PC-9 (cell line): ENCODE data around the gene NLGN1. TPM values are rescaled to one million over a fixed set of nuclear protein-coding genes. Genes with fewer than 3 reads are reported as not detected.

Experiments
- BruUV-seq: library from RNA; stranded (reverse); fragments of 400-500 nt; replicated peaks from 2 replicates; lab custom pipeline; 2021; lab: Mats Ljungman, UMichigan
- CTCF ChIA-PET: fragments of 300-600 bp; sonication (Branson Sonifier 250); formaldehyde crosslinking; loops from one replicate; lab custom pipeline; 2022; ENCODE audit warnings: antibody characterized with exemption; lab: Charles Lee
- POLR2A ChIA-PET: fragments of 300-600 bp; sonication (Branson Sonifier 250); formaldehyde crosslinking; loops from one replicate; lab custom pipeline; 2022; ENCODE audit warnings: antibody characterized with exemption; ENCODE audit not compliant: unreplicated experiment; lab: Charles Lee
- DNase-seq, 2 experiments: peaks; one replicate each; pipeline versions ENCODE4 v3.0.0 to v3.0.0-alpha.2; 2015 to 2022; ENCODE audit warnings: mixed read lengths in 1 of 2
- H2AFZ ChIP-seq: fragments of 200-600 bp; sonication (generic); 2 replicates; pipeline ENCODE4 v1.8.1; 2017; ENCODE audit warnings: antibody characterized with exemption
- H3F3A ChIP-seq: fragments of 200-600 bp; sonication (generic); 2 replicates; pipeline ENCODE4 v1.8.1; 2017; ENCODE audit warnings: antibody characterized with exemption, mild to moderate bottlenecking, low read depth; ENCODE audit not compliant: insufficient read depth
- H3K27ac ChIP-seq: fragments of 200-600 bp; sonication (generic); 2 replicates; pipeline ENCODE4 v1.6.1; 2016; ENCODE audit warnings: mixed run types
- H3K27me3 ChIP-seq: fragments of 200-600 bp; sonication (generic); 2 replicates; pipeline ENCODE4 v1.6.1; 2016; ENCODE audit warnings: low read depth, mixed run types; ENCODE audit not compliant: insufficient read depth
- H3K36me3 ChIP-seq: fragments of 200-600 bp; sonication (generic); 2 replicates; pipeline ENCODE4 v1.6.1; 2016; ENCODE audit warnings: low read depth, mixed run types
- H3K4me1 ChIP-seq: fragments of 200-600 bp; sonication (generic); replicated peaks from 2 replicates; pipeline ENCODE4 v1.6.1; 2016; ENCODE audit warnings: mixed run types; ENCODE audit not compliant: insufficient read depth
- H3K4me2 ChIP-seq: fragments of 200-600 bp; sonication (generic); 2 replicates; pipeline ENCODE4 v1.6.1; 2017; ENCODE audit warnings: mixed run types
- H3K4me3 ChIP-seq: fragments of 200-600 bp; sonication (generic); 2 replicates; pipeline ENCODE4 v1.6.1; 2016; ENCODE audit warnings: mixed run types
- H3K79me2 ChIP-seq: fragments of 200-600 bp; sonication (generic); 2 replicates; pipeline ENCODE4 v1.6.1; 2017; ENCODE audit warnings: low read depth, mixed run types
- H3K9me2 ChIP-seq: fragments of 200-600 bp; sonication (generic); 2 replicates; pipeline ENCODE4 v1.8.1; 2017; ENCODE audit warnings: mild to moderate bottlenecking; ENCODE audit not compliant: insufficient read depth
- H3K9me3 ChIP-seq: fragments of 200-600 bp; sonication (generic); 2 replicates; pipeline ENCODE4 v1.8.1; 2016; ENCODE audit warnings: low read depth; ENCODE audit not compliant: insufficient read depth
- H4K20me1 ChIP-seq: fragments of 200-600 bp; sonication (generic); 2 replicates; pipeline ENCODE4 v1.8.1; 2017; ENCODE audit not compliant: insufficient read depth
- EZH2 ChIP-seq: fragments of 200-600 bp; sonication (generic); IDR thresholded peaks from 2 replicates; pipeline ENCODE4 v1.8.0; 2017; ENCODE audit warnings: antibody characterized with exemption, low read depth
- intact Hi-C: fragments of 100-400 bp; cut with micrococcal nuclease; formaldehyde crosslinking; loops from one replicate; pipeline ENCODE4 v1.10.0; 2022; ENCODE audit not compliant: unreplicated experiment
- total RNA-seq: library from RNA; stranded (reverse); gene quantifications from 2 replicates; pipeline ENCODE4 v1.2.3, GENCODE V29; 2021
- TF ChIP-seq, protein P1 (sequence below): fragments of 200-600 bp; sonication (generic); conservative IDR thresholded peaks from 2 replicates; pipeline ENCODE4 v1.6.1; 2017; ENCODE audit warnings: mixed run types, antibody characterized with exemption, mild to moderate bottlenecking, moderate library complexity

NLGN1 gene
- total RNA-seq, 1 experiment from 2014 or later: 1.4 TPM

DNA sequence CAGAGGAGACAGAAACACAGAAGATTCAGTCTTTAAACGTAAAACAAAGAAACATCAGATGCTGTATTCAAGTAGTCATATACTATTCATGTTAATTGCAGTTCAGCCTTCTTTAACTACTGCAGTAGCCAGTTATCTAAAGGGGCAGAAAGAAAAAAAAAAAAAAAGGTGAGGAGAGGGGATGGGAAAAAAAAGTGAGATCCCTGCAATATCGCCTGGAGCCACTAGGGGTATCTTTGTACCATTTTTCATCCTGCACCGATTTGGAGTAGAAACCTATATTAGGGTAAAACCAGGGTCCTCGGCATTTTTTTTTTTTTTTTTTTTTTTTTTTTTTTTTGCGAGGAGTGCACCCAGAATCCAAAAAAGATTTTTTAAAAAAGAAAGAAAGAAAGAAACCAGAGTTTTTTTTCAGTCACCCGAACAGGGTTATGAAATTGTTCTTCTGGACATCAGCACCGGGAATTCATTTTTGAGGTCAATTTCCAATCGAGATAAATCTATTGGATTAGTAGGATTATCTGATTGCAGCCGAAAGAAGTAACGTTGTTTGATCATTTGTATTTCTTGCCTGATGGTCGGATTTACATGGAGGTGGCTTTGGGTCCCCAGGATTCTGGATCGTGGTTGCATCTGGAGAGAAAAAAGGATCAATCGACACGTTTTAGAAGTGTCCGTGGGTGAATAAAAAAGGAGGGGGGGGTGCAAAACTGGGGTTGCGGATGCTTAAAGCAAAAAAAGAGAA lies 186.7 kb downstream of the NLGN1 start:
- no TSS peak for BruUV-seq
- no peaks in the 10 kb centered on the region; the same call in 1 of the 2 replicates for H3K9me2 ChIP-seq
- DNase-seq: peak in 1 of 2 experiments; percentile 56
- no peak overlapping the region for H3K27ac ChIP-seq
- intact Hi-C loops: loop anchor here (5.0 kb wide), 1 partner anchor 418 kb away; no protein-coding TSS in a partner anchor
- H3K27me3 ChIP-seq: no peaks in the 10 kb centered on the region
- peak overlapping the region; percentile 58 for H3K4me2 ChIP-seq
- no peak for TF ChIP-seq EZH2
- TF ChIP-seq, protein P1, sequence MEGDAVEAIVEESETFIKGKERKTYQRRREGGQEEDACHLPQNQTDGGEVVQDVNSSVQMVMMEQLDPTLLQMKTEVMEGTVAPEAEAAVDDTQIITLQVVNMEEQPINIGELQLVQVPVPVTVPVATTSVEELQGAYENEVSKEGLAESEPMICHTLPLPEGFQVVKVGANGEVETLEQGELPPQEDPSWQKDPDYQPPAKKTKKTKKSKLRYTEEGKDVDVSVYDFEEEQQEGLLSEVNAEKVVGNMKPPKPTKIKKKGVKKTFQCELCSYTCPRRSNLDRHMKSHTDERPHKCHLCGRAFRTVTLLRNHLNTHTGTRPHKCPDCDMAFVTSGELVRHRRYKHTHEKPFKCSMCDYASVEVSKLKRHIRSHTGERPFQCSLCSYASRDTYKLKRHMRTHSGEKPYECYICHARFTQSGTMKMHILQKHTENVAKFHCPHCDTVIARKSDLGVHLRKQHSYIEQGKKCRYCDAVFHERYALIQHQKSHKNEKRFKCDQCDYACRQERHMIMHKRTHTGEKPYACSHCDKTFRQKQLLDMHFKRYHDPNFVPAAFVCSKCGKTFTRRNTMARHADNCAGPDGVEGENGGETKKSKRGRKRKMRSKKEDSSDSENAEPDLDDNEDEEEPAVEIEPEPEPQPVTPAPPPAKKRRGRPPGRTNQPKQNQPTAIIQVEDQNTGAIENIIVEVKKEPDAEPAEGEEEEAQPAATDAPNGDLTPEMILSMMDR: peak; percentile 77
- peak overlapping the region; percentile 46; the same call in 1 of the 2 replicates for H2AFZ ChIP-seq
- no peaks in the 10 kb centered on the region for H3K4me1 ChIP-seq
- H3K36me3 ChIP-seq: no peaks in the 10 kb centered on the region
- no peaks in the 10 kb centered on the region for H3K9me3 ChIP-seq
- ChIA-PET CTCF (interaction anchor here (0.6 to 0.7 kb wide), 2 partner anchors 33 to 84 kb away, joined by 3 to 13 read pairs; no protein-coding TSS in a partner anchor), POLR2A (no interaction called here)
- no peaks in the 10 kb centered on the region for H3F3A ChIP-seq
- no peaks in the 10 kb centered on the region for H4K20me1 ChIP-seq
- peak overlapping the region; percentile 20; the same call in 1 of the 2 replicates for H3K4me3 ChIP-seq
- H3K79me2 ChIP-seq: no peaks in the 10 kb centered on the region

GRCh38 chr3:173584838-173585831 lies 187.6 kb downstream of the NLGN1 start:
- H3K79me2 ChIP-seq: no peaks in the 10 kb centered on the region
- H3K9me2 ChIP-seq: no peaks in the 10 kb centered on the region; the same call in 1 of the 2 replicates
- H3K9me3 ChIP-seq: no peaks in the 10 kb centered on the region
- ChIA-PET POLR2A (no interaction called here), CTCF (interaction anchor here (0.7 kb wide), 1 partner anchor 874 kb away, joined by 3 read pairs; the partner anchor contains the start of gene NCEH1)
- peak overlapping the region; percentile 46; the same call in 1 of the 2 replicates for H2AFZ ChIP-seq
- no peaks in the 10 kb centered on the region for H3F3A ChIP-seq
- BruUV-seq: no TSS peak
- no peaks in the 10 kb centered on the region for H3K4me1 ChIP-seq
- H4K20me1 ChIP-seq: no peaks in the 10 kb centered on the region
- DNase-seq: peak in 1 of 2 experiments; percentile 17
- peak overlapping the region; percentile 58 for H3K4me2 ChIP-seq
- H3K27ac ChIP-seq: no peak overlapping the region
- TF ChIP-seq, protein P1: no peak
- no peak for TF ChIP-seq EZH2
- H3K27me3 ChIP-seq: no peaks in the 10 kb centered on the region
- no peaks in the 10 kb centered on the region for H3K36me3 ChIP-seq
- peak overlapping the region; percentile 20; the same call in 1 of the 2 replicates for H3K4me3 ChIP-seq
- intact Hi-C loops: loop anchor here (5.0 kb wide), 1 partner anchor 417 kb away; no protein-coding TSS in a partner anchor

DNA sequence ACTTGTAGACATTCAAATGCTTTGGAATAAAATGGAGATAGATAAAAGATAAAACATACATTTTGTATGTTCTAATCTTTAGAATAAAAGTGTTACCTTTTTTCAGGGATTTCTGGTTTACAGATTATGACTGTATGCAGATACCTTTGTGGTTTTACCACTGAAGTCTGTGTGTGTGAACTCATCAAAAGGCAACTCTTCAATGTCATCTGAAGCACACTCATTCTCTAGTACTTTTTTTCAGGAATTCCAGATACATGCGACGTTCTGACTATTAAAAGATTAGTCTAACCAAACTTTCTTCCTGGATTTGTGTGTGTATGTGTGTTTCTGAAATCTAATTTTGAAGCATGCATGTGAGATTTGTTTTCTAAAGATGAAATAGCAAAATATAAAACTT lies 188.6 kb downstream of the NLGN1 start:
- no peak overlapping the region for H3K4me3 ChIP-seq

More for the DNA sequence above, 188.6 kb downstream of the NLGN1 start:
- Histone ChIP-seq H4K20me1 (no peaks in the 10 kb centered on the region), H3K79me2 (no peaks in the 10 kb centered on the region), H3K36me3 (no peaks in the 10 kb centered on the region), H3K9me3 (no peaks in the 10 kb centered on the region), H2AFZ (no peak overlapping the region), H3K27ac (no peak overlapping the region), H3K4me1 (no peaks in the 10 kb centered on the region), H3K27me3 (no peaks in the 10 kb centered on the region), H3F3A (no peaks in the 10 kb centered on the region), H3K9me2 (no peaks in the 10 kb centered on the region; the same call in none of the 2 replicates), H3K4me2 (no peak overlapping the region)
- POLR2A ChIA-PET: no interaction called here
- intact Hi-C loops: no loop called here
- TF ChIP-seq, protein P1: no peak
- no peak for TF ChIP-seq EZH2
- DNase-seq: no peak
- CTCF ChIA-PET: no interaction called here
- no TSS peak for BruUV-seq
